NCI-H82 (cell line): ENCODE data around the gene RBBP4.
"Not testable (repeated sequence)": the region's sequence is repeated elsewhere in the genome, so short reads cannot be mapped to it uniquely, and the experiment has no call there.

Experiments
- DNase-seq: peaks from one replicate; lab custom pipeline; 2025; lab: John Stamatoyannopoulos, UW

RBBP4 gene

DNA sequence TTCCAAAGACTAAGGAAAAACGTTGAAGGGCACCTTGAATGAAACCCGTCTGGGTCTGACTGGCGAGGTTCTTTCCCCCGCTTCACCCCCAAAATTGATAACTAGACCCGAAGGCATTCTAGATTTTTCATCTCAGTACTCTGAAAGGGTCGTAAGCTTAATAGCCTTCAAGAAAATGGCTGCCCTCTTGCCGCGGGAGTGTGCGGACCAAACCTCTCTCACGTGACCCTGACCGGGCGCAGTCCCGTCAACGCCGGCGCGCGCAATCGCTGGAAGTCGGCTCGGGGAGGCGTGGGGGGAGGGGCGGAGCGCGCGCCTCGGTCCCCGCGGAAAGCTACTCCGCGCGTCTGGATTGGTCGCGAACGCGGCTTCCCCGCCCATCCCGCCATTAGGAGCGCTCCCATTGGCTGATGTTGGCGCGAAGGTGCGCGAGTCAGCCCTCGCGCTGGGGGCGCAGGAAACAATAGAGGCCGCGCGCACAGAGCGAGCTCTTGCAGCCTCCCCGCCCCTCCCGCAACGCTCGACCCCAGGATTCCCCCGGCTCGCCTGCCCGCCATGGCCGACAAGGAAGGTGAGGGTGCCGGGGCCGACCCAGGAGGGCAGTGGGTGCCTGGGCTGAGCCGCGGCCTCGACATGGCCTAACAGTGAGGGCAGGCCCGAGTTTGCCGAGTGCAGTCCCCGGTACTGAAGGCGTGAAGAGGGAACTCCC, at the start of gene RBBP4:
Gene RBBP4 (plus strand): TSS at position 457 of the 709 bp plus-strand sequence. CDS start 99 bp downstream, at position 556.
- DNase-seq, result peak; percentile 99

DNA sequence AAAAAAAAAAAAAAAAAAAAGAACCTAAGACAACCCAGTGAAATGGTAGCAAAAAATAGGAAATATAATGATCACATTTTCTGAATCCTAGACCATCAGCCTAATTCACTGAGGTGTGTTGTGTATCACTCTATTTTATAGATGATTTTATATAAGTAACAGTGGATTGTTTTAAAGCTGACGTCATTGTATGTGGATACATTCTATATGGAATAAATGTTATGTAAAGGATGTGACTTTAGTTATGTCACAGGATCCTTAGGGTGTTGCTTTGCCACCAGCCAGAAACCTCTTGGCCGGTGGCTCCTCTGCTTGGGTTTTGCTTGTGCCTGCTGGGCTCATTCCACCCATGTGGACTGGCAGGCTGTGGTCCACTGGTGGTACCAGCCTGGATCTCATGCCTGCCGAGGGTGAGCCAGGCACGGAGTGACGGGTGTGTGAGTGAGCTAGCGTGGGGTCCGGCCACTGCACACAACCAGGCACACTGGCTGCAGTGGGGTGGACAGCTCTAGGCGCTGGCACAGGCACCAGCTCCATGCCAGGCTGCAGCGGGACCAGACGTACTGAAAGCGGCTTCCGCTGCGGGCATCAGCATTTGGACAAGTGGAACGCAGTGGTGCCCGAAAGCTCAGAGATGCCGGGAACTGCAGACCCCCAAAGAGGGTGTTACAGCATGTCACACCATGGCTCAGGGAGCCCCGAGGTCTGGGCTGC, 45.1 kb upstream of the RBBP4 start:
- DNase-seq, result no peak

DNA sequence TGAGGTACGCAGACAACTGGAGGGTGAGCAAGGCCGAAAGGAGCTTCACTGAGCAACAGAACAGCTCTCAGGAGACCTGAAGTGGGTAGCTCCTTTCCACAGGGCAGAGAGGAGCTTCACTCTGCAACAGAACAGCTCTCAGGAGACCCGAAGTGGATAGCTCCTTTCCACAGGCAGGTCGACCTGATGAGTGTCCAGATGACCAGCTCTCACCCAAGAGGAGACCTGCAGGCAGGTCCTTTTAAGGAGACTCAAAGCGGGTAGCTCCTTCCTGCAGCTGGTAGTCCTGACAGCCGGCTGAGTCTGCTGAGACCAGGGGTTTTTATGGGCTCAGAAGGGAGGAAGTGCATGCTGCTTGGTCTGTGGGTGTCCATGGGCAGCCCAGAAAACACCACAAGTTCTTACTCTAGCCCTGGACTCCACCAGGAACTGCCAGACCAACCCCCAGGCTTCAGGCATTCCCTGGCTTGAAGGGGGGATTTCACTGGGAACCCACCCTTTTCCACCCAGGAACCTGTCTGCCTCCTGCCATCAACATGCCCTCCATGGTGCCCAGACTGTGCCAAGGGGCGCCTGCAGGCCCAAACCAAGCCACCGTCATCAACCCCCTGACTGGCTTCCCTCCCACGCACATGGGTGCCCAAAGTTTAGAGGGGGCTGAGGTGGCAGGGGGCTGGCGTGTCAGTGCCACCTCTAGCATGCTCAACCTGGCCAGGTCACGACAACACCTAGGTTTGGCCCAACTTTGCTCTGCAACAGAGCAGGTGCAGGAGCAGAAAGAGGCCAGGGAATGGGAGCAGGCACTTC, 44.2 kb upstream of the RBBP4 start:
- DNase-seq, result no peak

DNA sequence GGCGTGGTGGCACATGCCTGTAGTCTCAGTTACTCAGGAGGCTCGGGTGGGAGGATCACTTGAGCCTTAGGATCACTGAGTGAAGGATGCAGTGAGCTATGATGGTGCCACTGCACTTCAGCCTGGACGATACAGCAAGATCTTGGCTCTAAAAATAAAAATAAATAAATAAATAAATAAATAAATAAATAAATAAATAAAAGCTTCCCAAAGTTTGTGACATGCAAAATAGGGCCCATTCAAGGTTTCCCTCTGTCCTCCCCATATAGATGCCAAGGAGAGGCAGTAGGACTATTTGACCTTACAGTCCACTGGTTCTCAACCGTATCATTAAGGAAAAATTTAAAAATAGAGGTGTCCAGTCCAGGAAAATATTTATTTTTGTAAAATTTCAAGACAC, 41.8 kb upstream of the RBBP4 start:
- DNase-seq, result no peak

DNA sequence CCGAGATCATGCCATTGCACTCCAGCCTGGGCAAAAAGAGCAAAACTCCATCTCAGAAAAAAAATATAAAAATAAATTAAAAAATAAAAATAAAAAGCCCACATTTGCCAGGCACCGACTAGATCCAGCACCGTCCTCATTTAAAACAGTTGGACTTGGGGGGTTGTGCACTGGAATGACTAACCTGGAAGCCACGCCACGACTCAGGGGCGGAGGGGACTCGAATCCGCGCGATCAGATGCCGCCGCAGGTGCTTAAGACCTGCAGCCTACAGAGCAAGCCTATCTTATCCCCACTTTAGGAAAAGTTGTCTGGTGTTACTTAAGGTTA, 39.2 kb upstream of the RBBP4 start:
- no peak for DNase-seq

DNA sequence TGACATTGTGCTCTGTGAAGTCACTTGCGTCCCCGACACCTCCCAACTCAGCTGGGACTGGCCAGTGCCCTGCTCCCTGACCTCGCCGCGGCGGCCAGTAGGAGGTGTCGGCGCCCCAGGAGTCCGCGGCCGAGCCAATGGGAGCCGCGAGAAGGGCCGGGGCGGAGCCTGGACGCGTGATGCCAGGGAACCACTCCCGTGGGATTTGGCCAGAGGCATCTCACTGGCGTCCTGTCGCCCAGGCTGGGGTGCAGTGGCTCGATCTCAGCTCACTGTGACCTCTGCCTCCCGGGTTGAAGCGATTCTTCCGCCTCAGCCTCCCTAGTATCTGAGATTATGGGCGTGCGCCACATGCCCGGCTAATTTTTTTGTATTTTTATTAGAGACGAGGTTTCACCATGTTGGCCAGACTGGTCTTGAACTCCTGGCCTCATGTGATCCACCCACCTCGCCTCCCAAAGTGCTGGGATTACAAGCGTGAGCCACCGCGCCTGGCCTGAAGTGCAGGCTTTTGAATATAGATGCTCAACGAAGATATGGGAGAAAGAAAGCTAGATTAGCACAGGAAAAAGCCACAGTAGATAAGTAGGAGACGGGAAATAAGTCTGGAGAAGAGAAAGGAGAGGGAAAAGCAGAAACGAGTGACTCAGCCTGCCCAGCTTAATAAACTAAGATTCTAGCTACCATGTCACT, 38.7 kb upstream of the RBBP4 start:
- DNase-seq, result peak; percentile 89

DNA sequence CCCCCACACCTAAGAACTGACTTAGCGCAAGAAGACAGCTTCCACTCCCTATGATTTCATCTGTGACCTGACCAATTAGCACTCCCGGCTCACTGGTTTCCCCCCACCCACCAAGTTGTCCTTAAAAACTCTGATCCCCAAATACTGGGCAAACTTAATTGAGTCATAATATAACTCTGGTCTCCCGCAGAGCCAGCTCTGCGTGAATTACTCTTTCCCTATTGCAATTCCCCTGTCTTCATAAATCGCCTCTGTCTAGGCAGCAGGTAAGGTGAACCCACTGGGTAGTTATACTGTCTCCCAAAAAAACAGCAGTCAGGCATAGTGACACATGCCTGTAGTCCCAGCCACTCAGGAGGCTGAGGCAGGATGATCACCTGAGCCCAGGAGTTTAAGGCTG, 37.5 kb upstream of the RBBP4 start:
- DNase-seq, result no peak

DNA sequence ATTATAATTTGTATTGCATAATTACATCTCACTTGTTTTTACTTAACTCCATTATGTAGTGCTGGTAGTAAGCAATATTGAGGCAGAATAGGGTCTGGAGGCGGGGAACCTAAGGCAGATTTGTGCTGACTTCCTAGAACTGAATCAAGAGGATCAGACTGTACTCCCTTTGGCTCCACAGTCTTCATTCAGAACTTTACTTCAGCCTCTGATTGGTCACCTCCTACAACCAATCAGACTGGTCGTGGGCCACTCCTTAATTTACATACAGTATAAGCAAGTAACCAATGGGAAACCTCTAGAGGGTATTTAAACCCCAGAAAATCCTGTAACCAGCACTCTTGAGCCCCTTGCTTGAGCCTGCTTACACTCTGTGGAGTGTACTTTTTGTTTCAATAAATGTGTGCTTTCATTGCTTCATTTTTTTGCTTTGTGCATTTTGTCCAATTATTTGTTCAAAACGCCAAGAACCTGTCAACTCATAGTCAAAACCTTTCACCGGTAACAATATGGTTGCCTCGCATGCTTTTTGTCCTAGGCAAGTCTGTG, 32.3 kb upstream of the RBBP4 start:
- peak; percentile 69 for DNase-seq

DNA sequence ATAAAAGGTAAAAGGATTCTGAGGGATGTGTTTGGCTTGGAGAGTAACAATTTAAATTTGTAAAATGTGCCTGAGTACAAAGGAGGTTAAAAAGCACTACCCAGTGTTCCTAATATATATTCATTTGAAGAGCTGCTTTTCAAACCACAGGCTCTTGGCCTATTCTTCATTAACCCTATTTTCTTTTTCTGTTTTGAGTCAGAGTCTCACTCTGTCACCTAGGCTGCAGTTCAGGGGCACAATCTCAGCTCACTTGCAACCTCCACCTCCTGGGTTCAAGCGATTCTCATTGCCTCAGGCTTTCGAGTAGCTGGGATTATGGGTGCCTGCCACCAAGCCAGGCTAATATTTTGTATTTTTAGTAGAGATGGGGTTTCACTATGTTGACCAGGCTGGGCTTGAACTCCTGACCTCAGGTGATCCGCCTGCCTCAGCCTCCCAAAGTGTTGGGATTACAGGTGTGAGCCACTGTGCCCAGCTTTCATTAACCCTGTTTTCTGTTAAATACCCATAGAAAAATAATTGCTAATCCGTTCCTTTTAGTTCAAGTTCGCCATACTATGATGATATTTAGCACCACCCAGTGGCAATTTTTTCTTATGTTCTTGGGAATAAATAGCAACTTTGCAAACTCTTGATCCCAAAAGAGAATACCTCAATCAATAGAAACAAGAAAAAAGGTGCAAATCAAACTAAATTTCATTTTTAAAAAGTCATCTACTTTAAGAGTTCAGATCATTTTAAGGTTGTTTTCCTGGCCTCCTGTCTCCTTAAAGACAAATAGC, 31.1 kb upstream of the RBBP4 start:
- DNase-seq, result no peak

DNA sequence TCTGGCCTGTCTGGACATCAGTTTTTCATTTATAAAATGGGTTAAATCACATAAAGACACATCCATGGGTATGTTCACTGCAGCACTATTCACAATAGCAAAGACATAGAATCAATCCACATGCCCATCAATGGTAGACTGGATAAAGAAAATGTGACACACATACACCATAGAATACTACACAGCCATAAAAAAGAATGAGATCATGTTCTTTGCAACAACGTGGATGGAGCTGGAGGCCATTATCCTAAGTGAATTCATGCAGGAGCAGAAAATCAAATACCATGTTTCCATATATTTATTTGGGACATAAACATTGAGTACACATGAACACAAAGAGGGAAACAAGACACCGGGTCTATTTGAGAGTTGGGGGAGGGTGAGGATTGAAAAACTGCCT, 28.8 kb upstream of the RBBP4 start:
- no peak for DNase-seq

DNA sequence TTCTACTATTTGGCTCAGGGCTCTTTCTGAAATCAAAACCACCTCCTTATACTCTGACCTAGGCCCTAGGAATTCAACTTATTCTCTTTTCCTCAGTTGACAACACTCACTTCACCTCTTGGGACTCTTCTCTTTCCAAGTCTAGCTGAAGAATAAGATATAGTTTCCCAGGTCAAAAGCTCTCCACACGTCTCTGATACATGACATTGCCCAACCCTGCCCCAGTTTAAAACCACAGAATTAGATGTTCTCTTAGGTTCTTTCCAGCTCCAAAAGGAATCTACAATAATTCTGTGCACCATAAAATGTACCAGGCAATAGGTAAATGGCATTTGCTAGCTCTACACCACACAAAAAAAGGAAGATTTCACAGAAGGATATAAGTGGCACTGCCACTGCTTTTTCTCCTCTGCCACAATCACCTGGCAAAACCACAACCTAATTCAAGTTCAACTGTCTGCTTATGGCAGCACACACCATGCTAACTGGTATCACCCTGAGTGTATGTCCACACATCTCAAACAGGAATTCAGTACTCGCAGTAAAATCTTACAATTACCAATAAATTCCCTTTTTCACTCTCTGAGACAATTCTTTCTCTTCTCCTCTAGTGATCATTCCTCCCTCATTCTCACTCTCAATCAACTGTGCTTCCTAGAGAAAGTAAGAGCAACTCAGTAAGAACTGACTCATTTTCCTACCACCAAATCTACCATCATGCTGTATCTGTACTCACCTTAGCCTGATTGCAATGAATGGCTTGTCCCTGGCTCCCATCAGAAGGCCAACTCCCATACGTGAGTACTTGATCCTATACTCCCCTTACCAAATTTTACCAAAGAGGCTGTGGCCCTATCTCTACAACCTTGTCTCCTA, 28.0 kb upstream of the RBBP4 start:
- no peak for DNase-seq

DNA sequence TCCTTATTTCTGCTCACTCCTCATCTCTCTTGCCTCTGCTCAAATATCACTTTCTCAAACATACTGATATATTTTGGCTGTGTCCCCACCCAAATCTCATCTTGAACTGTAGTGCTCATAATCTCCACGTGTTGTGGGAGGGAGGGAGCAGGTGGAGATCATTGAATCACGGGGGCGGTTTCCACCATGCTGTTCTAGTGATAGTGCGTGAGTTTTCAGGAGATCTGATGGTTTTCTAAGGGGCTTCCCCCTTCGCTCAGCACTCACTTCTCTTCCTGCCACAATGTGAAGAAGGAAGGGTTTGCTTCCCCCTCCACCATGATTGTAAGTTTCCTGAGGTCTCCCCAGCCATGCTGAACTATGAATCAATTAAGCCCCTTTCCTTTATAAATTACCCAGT, 27.2 kb upstream of the RBBP4 start:
- DNase-seq, result no peak

DNA sequence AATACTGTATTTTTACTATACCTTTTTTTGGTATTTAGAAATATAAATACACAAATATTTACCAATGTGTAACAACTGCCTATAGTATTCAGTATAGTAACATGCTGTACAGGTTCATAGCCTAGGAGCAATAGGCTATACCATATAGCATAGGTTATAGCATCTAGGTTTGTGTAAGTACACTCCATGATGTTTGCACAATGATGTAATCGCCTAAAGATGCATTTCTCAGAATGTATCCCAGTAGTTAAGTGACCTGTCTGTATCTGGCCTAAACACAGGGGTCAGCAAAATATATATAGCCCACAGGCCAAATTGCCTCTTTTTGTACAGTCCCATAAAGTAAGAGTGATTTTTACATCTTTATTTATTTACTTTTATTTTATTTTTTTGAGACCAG, 24.8 kb upstream of the RBBP4 start:
- no peak for DNase-seq

DNA sequence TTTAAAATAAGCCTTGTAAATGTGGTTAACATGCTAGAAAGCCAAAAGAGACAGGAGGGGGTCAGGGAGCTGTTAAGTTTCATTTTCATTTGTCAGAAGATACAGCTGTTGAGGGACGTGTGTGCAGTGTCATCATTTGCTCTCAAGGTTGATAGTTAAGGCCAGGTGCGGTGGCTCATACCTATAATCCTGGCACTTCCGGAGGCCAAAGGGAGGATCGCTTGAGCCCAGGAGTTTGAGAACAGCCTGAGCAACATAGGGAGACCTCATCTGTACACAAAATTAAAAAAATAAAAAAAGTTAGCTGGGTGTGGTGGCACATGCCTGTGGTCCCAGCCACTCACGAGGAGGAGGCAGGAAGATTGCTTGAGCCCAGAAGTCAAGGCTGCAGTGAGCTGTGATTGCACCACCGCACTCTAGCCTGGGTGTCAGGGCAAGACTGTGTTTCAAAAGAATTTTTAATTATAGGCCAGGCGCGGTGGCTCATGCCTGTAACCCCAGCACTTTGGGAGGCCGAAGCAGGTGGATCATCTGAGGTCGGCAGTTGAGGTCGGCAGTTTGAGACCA, 23.3 kb upstream of the RBBP4 start:
- no peak for DNase-seq

DNA sequence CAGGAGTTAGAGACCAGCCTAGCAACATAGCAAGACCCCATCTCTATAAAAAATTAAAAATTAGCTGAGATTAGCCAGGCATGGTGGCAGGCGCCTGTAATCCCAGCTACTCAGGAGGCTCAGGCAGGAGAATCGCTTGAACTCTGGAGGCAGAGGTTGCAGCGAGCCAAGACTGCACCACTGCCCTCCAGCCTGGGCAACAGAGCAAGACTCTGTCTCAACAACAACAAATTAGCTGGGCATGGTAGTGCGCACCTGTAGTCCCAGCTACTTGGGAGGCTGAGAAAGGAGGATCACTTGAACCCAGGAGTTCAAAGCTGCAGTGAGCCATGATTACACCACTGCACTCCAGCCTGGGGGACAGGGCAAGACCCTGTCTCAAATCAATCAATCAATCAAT, 20.8 kb upstream of the RBBP4 start:
- DNase-seq, result not testable (repeated sequence)

DNA sequence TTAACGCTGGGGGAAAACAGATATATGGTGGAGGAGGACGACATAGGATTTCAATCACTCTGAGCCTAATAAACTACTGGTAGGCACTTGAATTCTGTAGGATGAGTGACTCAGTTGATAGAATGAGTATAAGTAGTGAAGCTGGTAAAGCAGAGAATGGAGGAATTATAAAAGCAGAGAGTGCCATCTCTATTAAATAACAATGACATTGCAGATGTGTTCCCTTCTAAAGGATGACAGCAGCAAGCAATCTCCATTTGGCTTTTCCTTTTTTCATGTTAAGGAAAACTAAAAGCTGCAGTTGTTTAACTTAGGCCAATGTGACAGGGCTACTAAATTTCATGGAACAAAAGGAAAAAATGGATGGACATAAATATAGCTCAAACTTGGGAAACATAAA, 18.2 kb upstream of the RBBP4 start:
- no peak for DNase-seq

DNA sequence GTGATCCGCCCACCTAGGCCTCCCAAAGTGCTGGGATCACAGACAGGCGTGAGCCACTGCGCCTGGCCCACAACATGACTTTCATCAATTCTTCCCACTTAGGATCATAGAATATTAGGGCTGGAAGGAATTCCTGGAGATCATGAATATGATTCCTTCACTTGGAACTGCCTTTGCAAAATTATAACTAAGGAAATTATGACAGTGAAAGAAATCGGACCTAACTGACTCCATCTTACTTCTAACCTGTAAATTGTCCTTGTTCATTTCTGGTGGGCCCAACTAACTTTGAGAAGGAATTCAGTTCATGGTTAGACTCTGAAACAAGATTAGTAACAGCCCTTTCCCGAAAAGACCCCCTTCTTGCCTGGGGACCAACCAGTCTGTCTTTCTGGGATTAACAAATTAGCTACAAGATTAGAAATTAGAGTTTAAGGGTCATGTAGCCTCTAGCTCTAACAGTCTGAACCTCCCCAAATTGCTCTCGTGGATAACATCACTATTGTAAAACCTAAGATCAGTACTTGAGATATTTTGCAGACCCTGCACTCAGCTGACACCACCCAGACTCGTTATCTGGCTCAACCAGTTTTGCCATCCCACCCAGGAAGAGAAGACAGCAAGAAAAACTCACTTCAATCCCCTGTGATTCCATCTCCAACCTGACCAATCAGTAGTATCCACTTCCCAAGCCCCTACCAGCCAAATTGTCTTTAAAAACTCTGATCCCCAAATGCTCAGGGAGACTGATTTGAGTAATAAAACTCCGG, 15.3 kb upstream of the RBBP4 start:
- DNase-seq, result no peak

DNA sequence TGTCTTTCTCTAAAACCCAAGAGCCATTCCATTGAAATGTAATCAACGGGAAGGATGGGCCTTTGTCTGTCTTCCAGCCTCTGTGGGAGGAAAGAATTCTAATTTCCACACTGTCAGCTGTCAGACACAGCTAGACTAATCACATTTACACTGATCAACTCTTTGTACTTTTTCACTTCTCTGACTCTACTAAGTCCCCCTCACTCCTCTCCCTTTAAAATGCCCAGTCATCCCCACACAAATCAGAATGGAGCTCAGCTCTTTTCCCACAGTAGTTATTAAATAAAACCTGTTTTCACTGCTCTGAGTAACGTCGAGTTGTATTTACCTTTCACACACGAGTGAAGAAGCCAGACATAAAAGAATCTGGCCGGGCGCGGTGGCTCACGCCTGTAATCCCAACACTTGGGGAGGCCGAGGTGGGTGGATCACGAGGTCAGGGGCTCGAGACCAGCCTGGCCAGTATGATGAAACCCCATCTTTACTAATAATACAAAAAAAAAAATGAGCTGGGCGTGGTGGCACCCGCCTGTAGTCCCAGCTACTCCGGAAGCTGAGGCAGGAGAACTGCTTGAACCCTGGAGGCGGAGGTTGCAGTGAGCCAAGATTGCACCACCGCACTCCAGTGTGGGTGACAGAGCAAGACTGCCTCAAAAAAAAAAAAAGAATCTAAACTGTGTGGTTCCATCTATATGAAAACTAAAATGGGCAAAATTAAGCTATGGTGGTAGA, 13.9 kb upstream of the RBBP4 start:
- DNase-seq, result no peak
